ENCODE data around the gene AFDN. TPM values are rescaled to one million over a fixed set of nuclear protein-coding genes. Genes with fewer than 3 reads are reported as not detected.

Gene AFDN
- total and polyA plus RNA-seq, 2 of the 8 experiments (the other 6 are each of a cell fraction or from before 2014, with no cell fraction given): 53.4 to 192 TPM

DNA sequence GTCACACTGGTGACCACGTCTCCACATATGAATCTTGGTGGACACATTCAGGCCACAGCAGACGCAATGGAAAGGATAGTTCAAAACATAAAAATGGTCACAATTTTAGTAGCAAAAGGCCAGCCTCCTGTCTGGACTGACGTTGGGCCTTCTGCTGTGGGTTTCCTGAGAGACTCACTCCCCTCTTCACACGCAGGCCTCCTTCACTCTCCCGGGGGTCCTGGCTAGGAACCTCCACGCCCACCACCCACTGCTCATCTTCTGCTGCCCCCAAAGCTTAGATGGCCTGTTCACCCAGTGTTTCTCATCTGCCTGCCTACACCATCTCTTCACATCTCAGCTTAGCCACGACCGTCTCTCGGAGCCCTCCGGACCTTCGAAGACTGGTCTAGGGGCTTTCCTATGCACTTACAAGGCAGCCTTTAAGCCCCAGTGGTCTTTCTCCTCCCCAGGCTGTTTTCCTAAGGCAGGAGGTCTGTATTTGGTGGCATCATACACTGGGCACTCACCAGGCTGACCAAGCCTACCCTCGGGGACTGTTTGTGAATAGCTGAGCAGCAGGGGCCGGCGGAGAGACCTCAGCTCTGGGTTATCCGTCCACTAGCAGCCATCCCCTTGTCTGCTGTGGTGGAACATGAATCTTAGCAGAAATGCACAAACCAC is 46.6 kb upstream of the AFDN start (continued):
- TF ChIP-seq SAP30 (IDR thresholded peaks at IDR 0.05; ENCODE audit: insufficient read depth, insufficient replicate concordance, low read length) (no peak), KDM4A (IDR thresholded peaks at IDR 0.05; ENCODE audit: low read depth, low read length, severe bottlenecking) (no peak), SIX5 (IDR thresholded peaks at IDR 0.05; ENCODE audit: low read depth, low read length) (no peak), ZNF274 (IDR thresholded peaks at IDR 0.05; ENCODE audit: borderline replicate concordance, extremely low read depth, low read length) (no peak), ASH2L (IDR thresholded peaks at IDR 0.05; ENCODE audit: low read length) (no peak)

All from H1 (cell line).